ENCODE measurements around the gene TTLL7.

DNA sequence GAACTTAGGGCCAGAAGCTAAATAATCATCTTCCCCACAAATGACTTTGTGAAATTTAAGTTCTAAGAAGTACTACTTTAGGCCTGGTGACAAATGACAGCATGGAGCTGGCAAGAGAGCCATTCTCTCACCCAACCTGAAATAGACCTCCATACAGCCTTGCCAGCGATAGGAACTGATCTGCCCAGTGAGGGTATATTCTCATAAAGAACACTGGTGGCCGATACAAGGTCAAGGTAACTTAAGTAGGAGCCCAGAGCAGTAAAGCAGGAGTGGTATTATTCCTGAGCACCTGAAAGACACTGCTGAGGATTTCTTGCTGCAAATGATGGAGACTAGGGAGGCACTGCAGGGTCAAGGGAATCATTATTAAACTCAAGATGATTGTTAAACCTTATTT lies 2.6 kb upstream of the TTLL7 start:
- TF ChIP-seq, protein P1, sequence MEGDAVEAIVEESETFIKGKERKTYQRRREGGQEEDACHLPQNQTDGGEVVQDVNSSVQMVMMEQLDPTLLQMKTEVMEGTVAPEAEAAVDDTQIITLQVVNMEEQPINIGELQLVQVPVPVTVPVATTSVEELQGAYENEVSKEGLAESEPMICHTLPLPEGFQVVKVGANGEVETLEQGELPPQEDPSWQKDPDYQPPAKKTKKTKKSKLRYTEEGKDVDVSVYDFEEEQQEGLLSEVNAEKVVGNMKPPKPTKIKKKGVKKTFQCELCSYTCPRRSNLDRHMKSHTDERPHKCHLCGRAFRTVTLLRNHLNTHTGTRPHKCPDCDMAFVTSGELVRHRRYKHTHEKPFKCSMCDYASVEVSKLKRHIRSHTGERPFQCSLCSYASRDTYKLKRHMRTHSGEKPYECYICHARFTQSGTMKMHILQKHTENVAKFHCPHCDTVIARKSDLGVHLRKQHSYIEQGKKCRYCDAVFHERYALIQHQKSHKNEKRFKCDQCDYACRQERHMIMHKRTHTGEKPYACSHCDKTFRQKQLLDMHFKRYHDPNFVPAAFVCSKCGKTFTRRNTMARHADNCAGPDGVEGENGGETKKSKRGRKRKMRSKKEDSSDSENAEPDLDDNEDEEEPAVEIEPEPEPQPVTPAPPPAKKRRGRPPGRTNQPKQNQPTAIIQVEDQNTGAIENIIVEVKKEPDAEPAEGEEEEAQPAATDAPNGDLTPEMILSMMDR (IDR thresholded peaks at IDR 0.05), result no peak
- TF ChIP-seq POLR2A (IDR thresholded peaks at IDR 0.05), result no peak

Measured in Peyer's patch (tissue), 4 donors.